Mononuclear cell (primary cell): ENCODE results near the gene MADCAM1. TPM values are rescaled to one million over a fixed set of nuclear protein-coding genes. Genes with fewer than 3 reads are reported as not detected.

ENCODE experiments used
- H3K27me3 ChIP-seq: 2 replicates; pipeline ENCODE4 v1.6.0; 2011; ENCODE audit warnings: low read length, control low read depth; ENCODE audit not compliant: insufficient read depth
- H3K4me1 ChIP-seq: 2 replicates; pipeline ENCODE4 v1.5.1; 2011; ENCODE audit warnings: mild to moderate bottlenecking, low read length, control low read depth; ENCODE audit not compliant: insufficient read depth
- H3K4me3 ChIP-seq: 2 replicates; pipeline ENCODE4 v1.5.1; 2011; ENCODE audit warnings: mild to moderate bottlenecking, low read length, moderate library complexity
- H3K9me3 ChIP-seq: 2 replicates; pipeline ENCODE4 v1.5.1; 2011; ENCODE audit warnings: low read depth, mild to moderate bottlenecking, control low read depth, low read length
- total RNA-seq: library from RNA; depleted of rRNA; stranded (reverse); fragments of >200 nt; gene quantifications from one replicate; pipeline ENCODE4 v1.2.3, GENCODE V29; 2012

MADCAM1 gene
- total RNA-seq, 1 donor = not detected

DNA sequence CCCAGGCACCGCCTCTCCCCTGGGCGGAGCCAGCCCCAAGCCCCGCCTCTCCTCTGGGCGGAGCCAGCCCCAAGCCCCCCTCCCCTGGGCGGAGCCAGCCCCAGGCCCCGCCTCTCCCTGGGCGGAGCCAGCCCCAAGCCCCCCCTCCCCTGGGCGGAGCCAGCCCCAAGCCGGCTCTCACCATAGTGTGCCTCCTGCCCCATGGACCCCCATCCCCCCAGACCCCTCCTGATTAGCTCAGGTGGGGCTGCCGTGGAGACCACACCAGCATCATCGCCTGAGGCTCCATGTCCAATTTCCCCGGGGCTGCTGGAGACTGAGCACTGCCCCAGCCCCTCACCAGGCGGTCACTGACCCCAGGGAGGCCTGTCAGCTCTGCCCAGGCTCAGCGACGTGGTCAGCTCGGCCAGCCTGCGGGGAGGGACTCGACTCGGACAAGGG is 4.2 kb upstream of the MADCAM1 start:
- Histone ChIP-seq H3K27me3 (peaks cover 5% of the 10 kb centered on the region), H3K9me3 (no peaks in the 10 kb centered on the region), H3K4me1 (peaks cover 8% of the 10 kb centered on the region), H3K4me3 (no peak overlapping the region)

DNA sequence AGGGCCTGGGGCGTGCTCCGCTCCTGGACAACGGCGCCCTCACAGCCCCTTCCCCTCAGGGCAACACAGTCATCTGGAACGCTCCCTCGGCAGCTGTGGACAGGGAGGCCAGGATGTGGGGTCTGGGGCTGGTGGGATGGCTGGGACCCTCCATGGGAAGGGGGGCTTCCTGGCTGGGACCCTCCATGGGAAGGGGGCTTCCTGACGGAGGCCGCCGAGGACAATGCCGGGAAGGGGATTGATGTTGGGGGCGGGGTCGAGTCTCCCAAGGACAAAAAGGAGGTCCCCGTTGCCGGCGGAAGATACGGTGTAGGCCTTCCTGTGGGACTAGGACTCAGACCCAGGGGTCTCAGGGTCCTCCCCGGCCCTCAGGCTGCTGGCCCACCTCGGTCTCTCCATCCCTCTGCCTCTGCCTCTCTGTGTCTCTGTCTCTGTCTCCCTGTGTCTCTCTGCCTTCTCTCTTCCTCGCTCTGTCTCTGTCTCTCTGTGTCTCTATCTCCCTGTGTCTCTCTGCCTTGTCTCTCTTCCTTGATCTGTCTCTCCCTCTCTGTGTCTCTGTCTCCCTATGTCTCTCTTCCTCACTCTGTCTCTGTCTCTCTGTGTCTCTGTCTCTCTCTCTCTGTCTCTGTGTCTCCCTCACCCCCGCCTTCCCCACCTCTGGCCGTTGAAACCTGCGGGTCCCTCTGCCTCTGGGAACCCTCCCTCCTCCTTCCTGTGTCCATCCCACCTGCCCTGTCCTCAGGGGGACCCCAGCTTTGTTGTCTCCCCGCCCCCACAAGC is 2.7 kb upstream of the MADCAM1 start:
- peaks cover 12% of the 10 kb centered on the region for H3K27me3 ChIP-seq
- H3K9me3 ChIP-seq = no peaks in the 10 kb centered on the region
- peaks cover 12% of the 10 kb centered on the region for H3K4me1 ChIP-seq
- H3K4me3 ChIP-seq = no peak overlapping the region

DNA sequence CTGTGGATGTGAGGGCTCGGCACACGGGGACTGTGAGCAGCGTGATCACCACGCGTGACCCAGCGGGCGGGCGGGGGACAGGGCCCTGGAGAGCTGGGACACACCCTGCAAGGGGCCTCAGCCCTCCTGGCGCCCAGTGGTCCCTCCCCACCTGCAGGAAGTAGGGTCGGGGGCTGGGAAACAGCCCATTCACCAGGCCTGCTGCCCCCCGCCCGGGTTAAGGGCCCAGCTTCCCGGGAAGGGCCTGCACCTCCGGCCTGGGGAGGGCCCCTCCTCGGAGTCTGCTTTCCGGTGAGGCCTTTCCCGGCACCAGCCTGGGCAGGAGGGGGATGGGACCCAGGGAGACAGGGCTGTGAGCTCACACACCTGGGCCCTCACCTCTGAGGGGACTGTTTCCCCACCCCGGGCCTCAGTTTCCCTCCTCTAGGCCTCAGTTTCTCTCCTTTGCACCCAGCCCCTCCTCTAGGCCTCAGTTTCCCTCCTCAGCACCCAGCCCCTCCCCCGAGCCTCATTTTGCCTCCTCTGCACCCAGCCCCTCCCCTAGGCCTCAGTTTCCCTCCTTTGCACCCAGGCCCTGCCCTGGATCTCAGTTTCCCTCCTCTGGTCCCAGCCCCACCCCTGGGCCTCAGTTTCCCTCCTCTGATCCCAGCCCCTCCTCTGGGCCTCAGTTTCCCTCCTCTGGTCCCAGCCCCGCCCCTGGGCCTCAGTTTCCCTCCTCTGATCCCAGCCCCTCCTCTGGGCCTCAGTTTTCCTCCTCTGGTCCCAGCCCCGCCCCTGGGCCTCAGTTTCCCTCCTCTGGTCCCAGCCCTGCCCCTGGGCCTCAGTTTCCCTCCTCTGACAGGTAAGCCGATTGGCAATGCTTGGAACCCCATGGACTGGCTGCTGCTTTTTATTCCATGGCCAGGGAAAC is 1.9 kb upstream of the MADCAM1 start:
- Histone ChIP-seq H3K9me3 (no peaks in the 10 kb centered on the region), H3K4me3 (no peak overlapping the region), H3K4me1 (peaks cover 11% of the 10 kb centered on the region), H3K27me3 (peaks cover 17% of the 10 kb centered on the region)

DNA sequence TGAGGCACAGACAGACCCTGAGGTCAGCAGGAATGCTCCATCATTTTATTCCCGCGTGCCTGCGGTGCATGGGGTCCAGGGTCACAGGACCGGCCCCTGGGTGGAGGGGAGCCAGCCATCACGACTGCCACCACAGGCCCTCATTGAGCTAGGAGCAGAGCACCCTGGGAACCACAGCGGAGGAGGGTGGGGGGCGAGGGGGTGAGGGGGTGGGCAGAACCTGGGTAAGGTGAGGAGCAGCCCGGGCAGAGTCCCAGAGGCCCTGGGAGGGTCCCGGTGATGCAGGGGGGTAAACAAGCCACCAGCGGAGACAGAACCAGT is 1.2 kb upstream of the MADCAM1 start:
- Histone ChIP-seq H3K4me1 (peaks cover 5% of the 10 kb centered on the region), H3K27me3 (peaks cover 19% of the 10 kb centered on the region), H3K9me3 (no peaks in the 10 kb centered on the region), H3K4me3 (no peak overlapping the region)

DNA sequence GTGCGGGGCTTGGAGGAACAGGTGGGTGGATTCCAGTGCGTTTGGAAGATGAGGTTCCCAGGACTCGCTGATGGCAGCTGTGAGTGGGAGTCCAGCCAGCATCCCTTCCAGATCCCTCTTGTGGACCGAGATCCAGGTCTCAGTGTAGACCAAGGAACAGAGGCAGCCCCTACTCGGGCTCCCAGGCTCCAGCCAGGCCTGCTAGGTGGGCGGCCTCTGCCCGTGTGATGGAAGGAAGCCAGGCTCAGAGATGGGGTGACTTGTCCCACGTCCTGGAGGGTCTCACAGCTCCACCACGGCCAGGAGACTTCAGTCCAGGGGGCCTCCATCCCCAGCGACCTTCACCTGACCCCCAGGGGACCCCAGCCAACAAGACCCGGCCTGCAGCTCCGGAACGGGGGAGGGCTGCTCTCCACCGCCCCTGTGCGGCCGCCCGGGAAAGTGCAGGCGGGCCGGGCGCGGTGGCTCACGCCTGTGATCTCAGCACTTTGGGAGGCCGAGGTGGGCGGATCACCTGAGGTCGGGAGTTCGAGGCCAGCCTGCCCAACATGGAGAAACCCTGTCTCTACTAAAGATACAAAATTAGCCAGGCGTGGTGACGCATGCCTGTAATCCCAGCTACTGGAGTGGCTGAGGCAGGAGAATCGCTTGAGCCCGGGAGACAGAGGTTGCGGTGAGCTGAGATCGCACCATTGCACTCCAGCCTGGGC is 729 bp upstream of the MADCAM1 start:
- Histone ChIP-seq H3K27me3 (peaks cover 19% of the 10 kb centered on the region), H3K4me3 (no peak overlapping the region), H3K4me1 (peaks cover 5% of the 10 kb centered on the region), H3K9me3 (no peaks in the 10 kb centered on the region)

DNA sequence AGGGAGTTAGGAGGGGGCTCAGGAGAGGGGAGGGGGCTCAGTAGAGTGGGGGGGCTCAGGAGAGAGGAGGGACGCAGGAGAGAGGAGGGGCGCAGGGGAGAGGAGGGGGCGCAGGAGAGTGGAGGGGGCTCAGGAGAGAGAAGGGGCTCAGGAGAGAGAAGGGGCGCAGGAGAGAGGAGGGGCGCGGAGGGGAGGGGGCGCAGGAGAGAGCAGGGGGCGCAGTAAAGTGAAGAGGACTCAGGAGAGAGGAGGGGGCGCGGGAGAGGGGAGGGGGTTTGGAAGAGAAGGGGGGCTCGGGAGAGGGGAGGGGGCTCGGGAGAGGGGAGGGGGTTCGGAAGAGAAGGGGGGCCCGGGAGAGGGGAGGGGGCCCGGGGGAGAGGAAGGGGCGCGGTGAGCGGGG is 700 bp downstream of the MADCAM1 start:
- H3K27me3 ChIP-seq = peaks cover 19% of the 10 kb centered on the region
- peaks cover 5% of the 10 kb centered on the region for H3K4me1 ChIP-seq
- H3K4me3 ChIP-seq = no peak overlapping the region
- no peaks in the 10 kb centered on the region for H3K9me3 ChIP-seq

DNA sequence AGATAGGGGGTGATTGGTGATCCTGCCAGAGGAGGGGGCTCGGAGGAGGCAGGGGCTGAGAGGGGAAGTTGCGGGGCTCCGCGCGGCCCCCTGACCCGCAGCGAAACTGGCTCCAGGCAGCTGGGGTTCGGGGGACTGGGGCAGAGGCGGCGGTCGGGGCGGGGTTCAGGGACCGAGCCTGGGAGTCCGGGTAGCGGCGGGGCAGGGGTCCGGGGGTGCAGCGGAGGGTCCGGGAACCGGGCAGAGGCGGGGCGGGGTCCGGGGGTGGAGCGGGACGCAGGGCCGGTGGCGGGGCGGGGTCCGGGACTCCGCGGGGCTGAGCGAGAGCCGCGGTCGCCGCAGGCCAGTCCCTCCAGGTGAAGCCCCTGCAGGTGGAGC is 1.2 kb downstream of the MADCAM1 start:
- Histone ChIP-seq H3K27me3 (peaks cover 19% of the 10 kb centered on the region), H3K4me1 (peaks cover 6% of the 10 kb centered on the region), H3K4me3 (no peak overlapping the region), H3K9me3 (no peaks in the 10 kb centered on the region)

DNA sequence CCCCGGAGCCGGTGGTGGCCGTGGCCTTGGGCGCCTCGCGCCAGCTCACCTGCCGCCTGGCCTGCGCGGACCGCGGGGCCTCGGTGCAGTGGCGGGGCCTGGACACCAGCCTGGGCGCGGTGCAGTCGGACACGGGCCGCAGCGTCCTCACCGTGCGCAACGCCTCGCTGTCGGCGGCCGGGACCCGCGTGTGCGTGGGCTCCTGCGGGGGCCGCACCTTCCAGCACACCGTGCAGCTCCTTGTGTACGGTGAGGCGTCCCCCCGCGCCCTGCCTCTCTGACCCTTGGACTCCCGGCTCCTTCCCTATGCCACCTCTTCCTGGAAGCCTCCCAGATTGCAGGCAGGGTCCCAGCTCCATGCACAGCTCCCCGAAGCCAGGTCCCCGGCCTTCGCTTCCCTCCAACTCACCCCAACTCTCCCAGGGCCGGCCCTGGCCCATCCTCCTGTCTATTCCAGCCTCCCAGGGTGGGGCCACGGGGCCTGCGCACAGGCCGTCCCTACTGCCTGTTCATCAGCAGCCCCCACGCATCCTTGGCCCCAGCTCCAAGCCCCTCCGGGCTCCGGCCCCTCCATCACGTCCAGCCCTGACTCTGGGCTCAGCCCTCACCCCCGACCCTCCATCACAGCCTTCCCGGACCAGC is 1.7 kb downstream of the MADCAM1 start:
- H3K27me3 ChIP-seq = peaks cover 19% of the 10 kb centered on the region
- H3K4me3 ChIP-seq = no peak overlapping the region
- H3K9me3 ChIP-seq = no peaks in the 10 kb centered on the region
- peaks cover 9% of the 10 kb centered on the region for H3K4me1 ChIP-seq

DNA sequence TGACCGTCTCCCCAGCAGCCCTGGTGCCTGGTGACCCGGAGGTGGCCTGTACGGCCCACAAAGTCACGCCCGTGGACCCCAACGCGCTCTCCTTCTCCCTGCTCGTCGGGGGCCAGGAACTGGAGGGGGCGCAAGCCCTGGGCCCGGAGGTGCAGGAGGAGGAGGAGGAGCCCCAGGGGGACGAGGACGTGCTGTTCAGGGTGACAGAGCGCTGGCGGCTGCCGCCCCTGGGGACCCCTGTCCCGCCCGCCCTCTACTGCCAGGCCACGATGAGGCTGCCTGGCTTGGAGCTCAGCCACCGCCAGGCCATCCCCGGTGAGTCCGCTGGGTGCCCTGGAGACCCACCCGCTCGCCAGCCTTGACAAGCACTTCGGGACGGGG is 2.2 kb downstream of the MADCAM1 start:
- H3K27me3 ChIP-seq = peaks cover 19% of the 10 kb centered on the region
- H3K4me1 ChIP-seq = peaks cover 9% of the 10 kb centered on the region
- no peak overlapping the region for H3K4me3 ChIP-seq
- no peaks in the 10 kb centered on the region for H3K9me3 ChIP-seq

DNA sequence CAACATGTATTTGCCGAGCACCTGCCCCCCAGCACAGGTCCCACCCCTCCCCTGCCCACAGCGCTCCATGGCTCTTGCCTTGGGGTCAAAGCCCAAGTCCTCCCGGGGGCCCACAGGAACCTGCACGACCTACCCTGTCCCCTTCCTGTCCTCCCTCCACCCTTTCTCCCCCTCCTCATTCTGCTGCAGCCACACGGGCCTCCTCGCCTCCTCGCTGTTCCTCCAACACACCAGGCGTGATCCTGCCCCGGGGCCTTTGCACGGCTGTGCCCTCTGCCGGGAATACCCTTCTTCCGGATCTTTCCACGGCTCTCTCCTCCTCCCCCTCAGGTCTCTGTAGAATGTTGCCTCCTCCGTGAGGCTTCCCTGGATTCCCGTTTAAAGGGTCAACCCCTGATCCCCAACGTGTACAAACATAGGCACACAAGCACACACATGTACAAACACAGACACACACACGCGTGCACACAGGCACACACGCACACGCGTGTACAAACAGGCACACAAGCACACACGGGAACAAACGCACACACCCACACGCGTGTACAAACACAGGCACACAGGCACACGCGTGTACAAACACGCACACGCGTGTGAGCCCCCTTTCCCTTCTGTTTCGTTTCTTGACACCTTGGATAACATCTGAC is 2.8 kb downstream of the MADCAM1 start:
- peaks cover 19% of the 10 kb centered on the region for H3K27me3 ChIP-seq
- no peak overlapping the region for H3K4me3 ChIP-seq
- H3K9me3 ChIP-seq = no peaks in the 10 kb centered on the region
- peaks cover 9% of the 10 kb centered on the region for H3K4me1 ChIP-seq

DNA sequence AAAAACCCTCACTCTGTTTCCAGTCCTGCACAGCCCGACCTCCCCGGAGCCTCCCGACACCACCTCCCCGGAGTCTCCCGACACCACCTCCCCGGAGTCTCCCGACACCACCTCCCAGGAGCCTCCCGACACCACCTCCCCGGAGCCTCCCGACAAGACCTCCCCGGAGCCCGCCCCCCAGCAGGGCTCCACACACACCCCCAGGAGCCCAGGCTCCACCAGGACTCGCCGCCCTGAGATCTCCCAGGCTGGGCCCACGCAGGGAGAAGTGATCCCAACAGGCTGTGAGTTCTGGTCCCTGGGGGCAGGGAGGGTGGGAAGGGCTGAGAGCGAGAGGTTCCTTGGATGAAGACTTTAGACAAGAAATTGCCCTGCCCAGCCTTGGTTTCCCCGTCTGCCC is 5.4 kb downstream of the MADCAM1 start:
- no peak overlapping the region for H3K4me3 ChIP-seq
- H3K9me3 ChIP-seq = no peaks in the 10 kb centered on the region
- H3K4me1 ChIP-seq = peaks cover 20% of the 10 kb centered on the region
- H3K27me3 ChIP-seq = peaks cover 14% of the 10 kb centered on the region

DNA sequence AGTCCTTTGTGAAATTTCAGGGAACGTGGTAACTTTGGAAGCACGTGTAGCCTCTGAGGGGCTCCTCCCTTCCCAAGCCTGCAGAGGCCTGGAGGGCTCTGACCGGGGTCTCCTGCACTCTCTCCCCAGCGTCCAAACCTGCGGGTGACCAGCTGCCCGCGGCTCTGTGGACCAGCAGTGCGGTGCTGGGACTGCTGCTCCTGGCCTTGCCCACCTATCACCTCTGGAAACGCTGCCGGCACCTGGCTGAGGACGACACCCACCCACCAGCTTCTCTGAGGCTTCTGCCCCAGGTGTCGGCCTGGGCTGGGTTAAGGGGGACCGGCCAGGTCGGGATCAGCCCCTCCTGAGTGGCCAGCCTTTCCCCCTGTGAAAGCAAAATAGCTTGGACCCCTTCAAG is 8.3 kb downstream of the MADCAM1 start:
- Histone ChIP-seq H3K9me3 (no peaks in the 10 kb centered on the region), H3K4me1 (peaks cover 34% of the 10 kb centered on the region), H3K4me3 (no peak overlapping the region), H3K27me3 (peaks cover under 1% of the 10 kb centered on the region)

DNA sequence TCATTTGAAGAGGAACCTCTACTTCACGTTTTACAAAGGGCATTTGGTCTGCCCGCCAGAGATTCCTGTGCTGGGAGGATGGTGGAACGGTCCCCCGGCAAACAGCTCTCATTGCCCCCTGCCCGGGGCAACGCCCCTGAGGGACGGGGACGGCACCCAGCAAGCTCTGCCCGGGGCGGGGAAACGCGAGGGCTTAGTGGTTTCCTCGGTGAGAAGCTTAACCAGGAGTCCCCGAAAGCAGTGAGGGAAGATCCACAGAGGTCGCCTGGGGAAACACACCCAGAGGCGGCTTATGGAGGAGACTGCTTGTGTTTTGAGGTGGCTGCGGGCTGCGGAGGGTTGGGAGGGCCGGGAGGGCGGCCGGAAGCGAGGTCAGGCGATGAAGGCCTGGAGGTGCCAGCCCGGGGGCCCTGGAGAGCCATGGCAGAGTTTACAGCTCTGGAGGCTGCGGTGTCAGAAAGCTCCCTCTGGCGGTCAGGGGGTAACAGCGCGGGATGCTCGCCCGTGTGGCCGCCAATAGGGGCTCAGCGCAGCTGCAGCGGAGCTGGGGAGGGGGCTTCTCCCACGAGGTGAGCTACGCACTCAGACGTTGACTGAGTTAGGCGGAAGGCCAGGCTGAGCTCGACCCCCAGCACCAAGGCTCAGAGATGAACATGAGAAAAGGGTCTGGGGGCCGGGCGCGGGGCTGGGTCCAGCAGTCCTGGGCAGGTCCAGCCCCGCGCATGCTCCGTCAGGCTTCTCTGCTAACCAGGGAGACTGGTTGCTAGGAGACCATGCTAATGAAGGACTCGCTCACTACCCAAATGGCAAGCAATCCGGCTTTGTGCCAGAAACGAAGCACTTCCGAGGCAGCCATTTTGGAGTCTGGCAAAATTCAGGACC is 10.4 kb downstream of the MADCAM1 start:
- Histone ChIP-seq H3K4me3 (peak overlapping the region; percentile 96), H3K9me3 (no peaks in the 10 kb centered on the region), H3K27me3 (no peaks in the 10 kb centered on the region), H3K4me1 (peaks cover 55% of the 10 kb centered on the region)
